ENCODE data around the gene FAIM2.

Gene FAIM2

GRCh38 chr12:49917166-49917787 lies 13.6 kb upstream of the FAIM2 start:
- H3K4me3 ChIP-seq, result no peak overlapping the region
- DNase-seq, result no peak
- H3K9me3 ChIP-seq, result no peaks in the 10 kb centered on the region
- TF ChIP-seq, protein P1, sequence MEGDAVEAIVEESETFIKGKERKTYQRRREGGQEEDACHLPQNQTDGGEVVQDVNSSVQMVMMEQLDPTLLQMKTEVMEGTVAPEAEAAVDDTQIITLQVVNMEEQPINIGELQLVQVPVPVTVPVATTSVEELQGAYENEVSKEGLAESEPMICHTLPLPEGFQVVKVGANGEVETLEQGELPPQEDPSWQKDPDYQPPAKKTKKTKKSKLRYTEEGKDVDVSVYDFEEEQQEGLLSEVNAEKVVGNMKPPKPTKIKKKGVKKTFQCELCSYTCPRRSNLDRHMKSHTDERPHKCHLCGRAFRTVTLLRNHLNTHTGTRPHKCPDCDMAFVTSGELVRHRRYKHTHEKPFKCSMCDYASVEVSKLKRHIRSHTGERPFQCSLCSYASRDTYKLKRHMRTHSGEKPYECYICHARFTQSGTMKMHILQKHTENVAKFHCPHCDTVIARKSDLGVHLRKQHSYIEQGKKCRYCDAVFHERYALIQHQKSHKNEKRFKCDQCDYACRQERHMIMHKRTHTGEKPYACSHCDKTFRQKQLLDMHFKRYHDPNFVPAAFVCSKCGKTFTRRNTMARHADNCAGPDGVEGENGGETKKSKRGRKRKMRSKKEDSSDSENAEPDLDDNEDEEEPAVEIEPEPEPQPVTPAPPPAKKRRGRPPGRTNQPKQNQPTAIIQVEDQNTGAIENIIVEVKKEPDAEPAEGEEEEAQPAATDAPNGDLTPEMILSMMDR (IDR thresholded peaks at IDR 0.05), result no peak
- intact Hi-C loops (cut with DNase I; ENCODE audit: low total_unique reads), result no loop called here
- H3K36me3 ChIP-seq, result no peaks in the 10 kb centered on the region
- peaks cover 0 to 27% of the 10 kb centered on the region in 2 donors for H3K27me3 ChIP-seq
- peaks cover 0 to 2% (median 0%) of the 10 kb centered on the region in 4 donors for H3K4me1 ChIP-seq
- no peak overlapping the region for H3K27ac ChIP-seq

DNA sequence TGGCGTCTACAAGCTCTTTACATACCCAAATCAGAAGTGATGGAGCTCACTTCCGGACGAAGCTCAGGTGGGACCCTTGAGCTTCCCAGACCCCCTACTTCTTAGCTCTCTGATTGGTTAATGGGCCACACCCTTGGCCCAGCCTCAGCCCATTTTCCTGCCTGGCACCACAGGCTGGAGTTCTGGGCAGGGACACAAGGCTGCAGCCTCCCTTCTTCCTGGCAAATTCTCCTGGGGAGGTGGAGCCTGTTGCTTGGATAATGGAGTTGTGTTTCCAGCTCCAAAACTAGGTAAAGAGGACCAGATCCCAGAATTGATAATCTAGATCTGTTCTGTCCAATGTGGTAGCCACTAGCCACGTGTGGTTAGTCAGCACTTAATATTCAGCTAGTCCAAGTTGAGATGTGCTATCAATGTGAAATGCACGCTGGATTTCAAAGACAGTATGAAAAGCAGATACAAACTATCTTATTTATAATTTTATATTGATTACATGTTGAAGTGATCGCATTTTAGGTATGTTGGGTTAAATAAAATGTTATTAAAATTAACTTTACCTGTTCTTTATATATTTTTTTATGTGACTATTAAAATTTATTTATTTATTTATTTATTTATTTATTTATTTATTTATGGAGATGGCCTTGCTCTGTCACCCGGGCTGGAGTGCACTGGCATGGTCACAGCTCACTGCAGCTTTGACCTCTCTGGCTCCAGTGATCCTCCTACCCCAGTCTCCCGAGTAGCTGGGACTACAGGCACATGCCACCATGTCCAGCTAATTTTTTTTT lies 12.6 kb upstream of the FAIM2 start:
- Histone ChIP-seq H3K36me3 (no peaks in the 10 kb centered on the region), H3K27ac (no peak overlapping the region), H3K9me3 (no peaks in the 10 kb centered on the region), H3K4me1 (no peaks in the 10 kb centered on the region), H3K27me3 (peaks cover 0 to 27% of the 10 kb centered on the region in 2 donors), H3K4me3 (no peak overlapping the region)
- intact Hi-C loops (cut with DNase I; ENCODE audit: low total_unique reads), result no loop called here
- TF ChIP-seq, protein P1 (IDR thresholded peaks at IDR 0.05), result no peak
- no peak for DNase-seq

DNA sequence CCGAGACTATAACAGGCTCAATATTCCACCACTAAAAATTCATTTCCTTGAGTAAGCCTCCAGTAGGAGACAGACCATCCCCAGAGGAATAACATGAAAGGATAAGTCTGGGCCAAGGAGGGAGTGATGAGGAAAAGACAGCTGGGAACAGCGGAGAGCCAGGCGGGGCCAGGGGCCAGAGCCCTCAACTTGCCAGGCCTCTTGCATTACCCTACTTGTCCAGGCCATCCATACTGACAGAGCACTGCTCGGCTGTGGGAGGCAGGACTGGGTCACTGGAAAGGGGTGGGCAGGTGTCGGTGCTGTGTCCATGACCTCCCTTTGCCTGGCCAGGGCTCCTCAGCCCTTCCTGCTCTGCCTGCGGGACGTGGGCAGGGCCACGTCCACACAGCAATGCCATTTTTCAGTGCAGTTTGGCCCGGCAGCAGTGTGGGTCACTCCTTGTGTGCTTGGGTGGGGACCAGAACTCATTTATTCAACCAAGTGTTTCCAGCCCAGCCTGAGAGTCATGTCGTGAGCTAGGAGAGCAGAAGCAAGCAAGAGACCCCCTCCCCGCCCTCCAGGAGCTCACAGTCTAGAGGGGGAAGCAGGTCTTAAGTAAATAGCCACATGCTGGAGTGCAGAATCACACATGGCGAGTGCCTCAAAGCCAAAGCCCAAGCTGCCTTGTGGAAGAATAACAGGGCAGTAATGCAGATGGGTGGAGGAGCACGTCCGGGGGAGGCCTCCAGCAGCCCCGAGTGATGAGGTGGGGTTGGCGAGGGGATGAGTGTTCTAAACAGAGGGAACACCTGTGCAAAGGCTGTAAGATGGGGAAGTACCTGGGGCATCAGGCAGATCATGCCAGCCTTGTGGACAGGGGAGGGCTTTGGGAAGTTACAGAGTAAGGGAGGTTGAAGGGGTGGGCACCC lies 8.9 kb upstream of the FAIM2 start:
- TF ChIP-seq, protein P1 (IDR thresholded peaks at IDR 0.05), result no peak

GRCh38 chr12:49911213-49911605 lies 7.5 kb upstream of the FAIM2 start:
- Histone ChIP-seq H3K27ac (no peak overlapping the region), H3K4me1 (no peaks in the 10 kb centered on the region), H3K9me3 (no peaks in the 10 kb centered on the region), H3K27me3 (peaks cover 0 to 13% of the 10 kb centered on the region in 2 donors), H3K36me3 (no peaks in the 10 kb centered on the region), H3K4me3 (no peak overlapping the region)
- intact Hi-C loops (cut with DNase I; ENCODE audit: low total_unique reads), result no loop called here
- no peak for DNase-seq
- TF ChIP-seq, protein P1 (IDR thresholded peaks at IDR 0.05), result no peak

More for the DNA sequence above, 8.9 kb upstream of the FAIM2 start:
- H3K27me3 ChIP-seq, result peaks cover 0 to 20% of the 10 kb centered on the region in 2 donors
- H3K9me3 ChIP-seq, result no peaks in the 10 kb centered on the region
- H3K4me1 ChIP-seq, result no peaks in the 10 kb centered on the region
- no peak for DNase-seq
- no peak overlapping the region for H3K27ac ChIP-seq
- no peaks in the 10 kb centered on the region for H3K36me3 ChIP-seq
- intact Hi-C loops (cut with DNase I; ENCODE audit: low total_unique reads), result no loop called here
- no peak overlapping the region for H3K4me3 ChIP-seq

GRCh38 chr12:49910331-49911212 lies 6.9 kb upstream of the FAIM2 start:
- TF ChIP-seq, protein P1 (IDR thresholded peaks at IDR 0.05), result no peak
- Histone ChIP-seq H3K27me3 (peaks cover 0 to 13% of the 10 kb centered on the region in 2 donors), H3K4me3 (no peak overlapping the region), H3K27ac (no peak overlapping the region), H3K36me3 (no peaks in the 10 kb centered on the region), H3K9me3 (no peaks in the 10 kb centered on the region), H3K4me1 (no peaks in the 10 kb centered on the region)
- intact Hi-C loops (cut with DNase I; ENCODE audit: low total_unique reads), result no loop called here
- DNase-seq, result no peak

Measured in tibial artery (tissue), 4 donors.